SH-SY5Y (cell line): ENCODE data around the gene FKBP1B.

Experiments used
- GATA2 ChIP-seq: IDR thresholded peaks from 2 replicates; pipeline ENCODE4 v1.6.1; 2011; ENCODE audit warnings: mild to moderate bottlenecking, low read depth, low read length
- GATA3 ChIP-seq: IDR thresholded peaks from 2 replicates; pipeline ENCODE4 v1.6.1; 2011; ENCODE audit warnings: low read depth, mild to moderate bottlenecking, low read length, moderate library complexity

- TF ChIP-seq GATA2 (no peak), GATA3 (no peak)
Observed at GRCh38 chr2:24105816-24106215, 56.3 kb downstream of the FKBP1B start.
